OCI-LY7 (cell line): ENCODE measurements around the gene EPB41L2. TPM values are rescaled to one million over a fixed set of nuclear protein-coding genes. Genes with fewer than 3 reads are reported as not detected.

ENCODE experiments used
- BruUV-seq: library from RNA; stranded (reverse); fragments of 400-500 nt; replicated peaks from 2 replicates; lab custom pipeline; 2021; lab: Mats Ljungman, UMichigan
- CTCF ChIA-PET: fragments of 300-600 bp; sonication (Branson Sonifier 250); formaldehyde crosslinking; loops from one replicate; lab custom pipeline; 2022; ENCODE audit warnings: antibody characterized with exemption; ENCODE audit not compliant: unreplicated experiment; lab: Charles Lee
- POLR2A ChIA-PET: fragments of 300-600 bp; sonication (Branson Sonifier 250); formaldehyde crosslinking; loops from one replicate; lab custom pipeline; 2022; ENCODE audit warnings: antibody characterized with exemption; lab: Charles Lee
- DNase-seq: peaks from one replicate; pipeline ENCODE4 v3.0.0-alpha.2; 2015; ENCODE audit warnings: low spot score
- H2AFZ ChIP-seq: fragments of 200-600 bp; sonication (generic), shearing (Covaris generic); 2 replicates; pipeline ENCODE4 v1.6.1; 2014; ENCODE audit warnings: mild to moderate bottlenecking, antibody characterized with exemption, low read length, moderate library complexity
- H3K27ac ChIP-seq: fragments of 200-600 bp; sonication (generic); 2 replicates; pipeline ENCODE4 v1.5.1; 2014; ENCODE audit warnings: mixed run types, low read depth, mild to moderate bottlenecking, moderate library complexity, low read length, inconsistent platforms; ENCODE audit not compliant: poor library complexity, severe bottlenecking
- H3K36me3 ChIP-seq: fragments of 200-600 bp; sonication (generic); 2 replicates; pipeline ENCODE4 v1.6.1; 2014; ENCODE audit warnings: mild to moderate bottlenecking, antibody characterized with exemption, low read length, moderate library complexity, mixed read lengths; ENCODE audit not compliant: insufficient read depth
- H3K4me1 ChIP-seq: fragments of 200-600 bp; sonication (generic); 2 replicates; pipeline ENCODE4 v1.5.1; 2014; ENCODE audit warnings: mild to moderate bottlenecking, low read length; ENCODE audit not compliant: insufficient read depth, poor library complexity, severe bottlenecking
- H3K4me2 ChIP-seq: fragments of 200-600 bp; sonication (generic); 2 replicates; pipeline ENCODE4 v1.6.1; 2014; ENCODE audit warnings: mild to moderate bottlenecking, low read length
- H3K4me3 ChIP-seq: fragments of 200-600 bp; sonication (generic); 2 replicates; pipeline ENCODE4 v1.5.1; 2014; ENCODE audit warnings: mild to moderate bottlenecking, low read depth, low read length; ENCODE audit not compliant: poor library complexity, severe bottlenecking
- H3K79me2 ChIP-seq: fragments of 200-600 bp; sonication (generic); 2 replicates; pipeline ENCODE4 v1.6.1; 2016; ENCODE audit warnings: low read depth, mild to moderate bottlenecking, low read length, moderate library complexity, mixed read lengths; ENCODE audit not compliant: insufficient read depth
- H3K9me2 ChIP-seq: fragments of 200-600 bp; sonication (generic); 2 replicates; pipeline ENCODE4 v1.6.1; 2016; ENCODE audit warnings: mild to moderate bottlenecking, low read length, mixed read lengths; ENCODE audit not compliant: insufficient read depth
- H3K9me3 ChIP-seq: fragments of 200-600 bp; sonication (generic); 2 replicates; pipeline ENCODE4 v1.6.1; 2014; ENCODE audit warnings: mild to moderate bottlenecking, mixed run types, low read length, mixed read lengths
- H4K20me1 ChIP-seq: fragments of 200-600 bp; sonication (generic); 2 replicates; pipeline ENCODE4 v1.6.1; 2014; ENCODE audit warnings: mild to moderate bottlenecking, antibody characterized with exemption, low read length, moderate library complexity, mixed read lengths; ENCODE audit not compliant: insufficient read depth
- CTCF ChIP-seq: fragments of 200-600 bp; sonication (generic); conservative IDR thresholded peaks from 2 replicates; pipeline ENCODE4 v1.5.1; 2014; ENCODE audit warnings: mild to moderate bottlenecking, antibody characterized with exemption, low read length, moderate library complexity, mixed read lengths
- EZH2phosphoT487 ChIP-seq: fragments of 200-600 bp; sonication (generic); IDR thresholded peaks from 2 replicates; pipeline ENCODE4 v1.6.1; 2018; ENCODE audit warnings: low read depth, borderline replicate concordance, mild to moderate bottlenecking, mixed run types, antibody characterized with exemption, low read length, moderate library complexity, mixed read lengths
- intact Hi-C: fragments of 100-400 bp; cut with micrococcal nuclease; formaldehyde crosslinking; loops from one replicate; pipeline ENCODE4 v1.10.0; 2022; ENCODE audit not compliant: unreplicated experiment
- total RNA-seq, 2 experiments: library from RNA; depleted of rRNA in 1 of 2; stranded (reverse); fragments of >200 nt in 1 of 2; shearing (Covaris generic) in 1 of 2; gene quantifications; 2 replicates each; pipeline ENCODE4 v1.2.3, GENCODE V29; 2014 to 2022

The EPB41L2 gene
- total RNA-seq, 2 experiments from 2014 or later = 36.7 to 138 TPM

- POLR2A ChIA-PET = interaction anchor here (0.6 kb wide), 1 partner anchor 319 kb away, joined by 3 read pairs; no protein-coding TSS in a partner anchor
- TF ChIP-seq CTCF = no peak
- no peak for TF ChIP-seq EZH2phosphoT487
- CTCF ChIA-PET = no interaction called here
- BruUV-seq = no TSS peak
- Histone ChIP-seq H3K4me2 (no peak overlapping the region), H3K27ac (no peak overlapping the region), H4K20me1 (no peaks in the 10 kb centered on the region), H3K4me3 (no peak overlapping the region), H3K9me3 (no peaks in the 10 kb centered on the region), H3K79me2 (no peaks in the 10 kb centered on the region), H3K9me2 (no peaks in the 10 kb centered on the region), H2AFZ (no peak overlapping the region), H3K4me1 (no peaks in the 10 kb centered on the region), H3K36me3 (no peaks in the 10 kb centered on the region)
- intact Hi-C loops = no loop called here
- no peak for DNase-seq
These were observed 226.0 kb downstream of the EPB41L2 start for GRCh38 chr6:130837067-130837466.

GRCh38 chr6:130836055-130836640 is 226.9 kb downstream of the EPB41L2 start:
- Histone ChIP-seq H4K20me1 (no peaks in the 10 kb centered on the region), H2AFZ (no peak overlapping the region), H3K4me2 (no peak overlapping the region), H3K36me3 (no peaks in the 10 kb centered on the region), H3K9me3 (no peaks in the 10 kb centered on the region), H3K27ac (no peak overlapping the region), H3K4me3 (no peak overlapping the region), H3K9me2 (no peaks in the 10 kb centered on the region), H3K79me2 (no peaks in the 10 kb centered on the region), H3K4me1 (no peaks in the 10 kb centered on the region)
- DNase-seq = no peak
- TF ChIP-seq EZH2phosphoT487 = no peak
- no peak for TF ChIP-seq CTCF
- no TSS peak for BruUV-seq
- intact Hi-C loops = no loop called here
- ChIA-PET POLR2A (no interaction called here), CTCF (no interaction called here)

- no peaks in the 10 kb centered on the region for H3K36me3 ChIP-seq
- no peaks in the 10 kb centered on the region for H4K20me1 ChIP-seq
- H3K79me2 ChIP-seq = no peaks in the 10 kb centered on the region
- ChIA-PET POLR2A (interaction anchor here (0.5 to 1.2 kb wide), 3 partner anchors 13 to 395 kb away, joined by 3 to 5 read pairs (median 3); no protein-coding TSS in a partner anchor), CTCF (no interaction called here)
- H3K4me1 ChIP-seq = no peaks in the 10 kb centered on the region
- no peak overlapping the region for H2AFZ ChIP-seq
- BruUV-seq = no TSS peak
- H3K27ac ChIP-seq = no peak overlapping the region
- H3K4me2 ChIP-seq = no peak overlapping the region
- no peak overlapping the region for H3K4me3 ChIP-seq
- no peaks in the 10 kb centered on the region for H3K9me2 ChIP-seq
- TF ChIP-seq CTCF = no peak
- intact Hi-C loops = no loop called here
- H3K9me3 ChIP-seq = no peaks in the 10 kb centered on the region
- DNase-seq = no peak
These were observed 228.4 kb downstream of the EPB41L2 start for GRCh38 chr6:130834482-130835251.
